SK-N-SH (cell line): ENCODE measurements around the gene ERAL1. TPM values are rescaled to one million over a fixed set of nuclear protein-coding genes. Genes with fewer than 3 reads are reported as not detected.
A peak's percentile ranks its signal among the peaks of the same experiment; 100 is the strongest.

Experiments
- CTCF ChIA-PET: fragments of 300-600, 350-600 bp; formaldehyde crosslinking; extraction: SDS; loops from one replicate; lab custom pipeline; 2021; lab: Yijun Ruan, JAX
- POLR2A ChIA-PET: fragments of 350-600 bp; sonication (Branson Sonifier 250); formaldehyde crosslinking; extraction: SDS; loops from one replicate; lab custom pipeline; 2020; ENCODE audit warnings: antibody characterized with exemption, inconsistent platforms; lab: Yijun Ruan, JAX
- DNase-seq: peaks from one replicate; pipeline ENCODE4 v3.0.0; 2012
- H2AFZ ChIP-seq: fragments of 200-600 bp; sonication (generic); 2 replicates; pipeline ENCODE4 v1.8.1; 2016; ENCODE audit warnings: antibody characterized with exemption, mild to moderate bottlenecking, low read depth
- H3F3A ChIP-seq: fragments of 200-600 bp; sonication (generic); replicated peaks from 2 replicates; pipeline ENCODE3; 2016; ENCODE audit warnings: antibody characterized with exemption, mild to moderate bottlenecking; ENCODE audit not compliant: insufficient read depth
- H3K27ac ChIP-seq, 2 experiments: fragments of 200-500 bp in 1 of 2; fragments of 200-600 bp in 1 of 2; sonication (Bioruptor generic) in 1 of 2; sonication (generic), shearing (Covaris generic) in 1 of 2; 2 replicates each; pipeline versions ENCODE4 v1.5.1 to v1.6.1; 2014 to 2016; ENCODE audit warnings: low read depth in 2 of 2, inconsistent platforms in 1 of 2, low read length in 1 of 2, mild to moderate bottlenecking in 1 of 2, mixed read lengths in 1 of 2
- H3K27me3 ChIP-seq: fragments of 200-600 bp; sonication (generic), shearing (Covaris generic); 2 replicates; pipeline ENCODE4 v1.6.1; 2016; ENCODE audit warnings: mixed run types; ENCODE audit not compliant: insufficient read depth
- H3K36me3 ChIP-seq, 2 experiments: fragments of 200-500 bp in 1 of 2; fragments of 200-600 bp in 1 of 2; sonication (Bioruptor generic) in 1 of 2; sonication (generic) in 1 of 2; replicated peaks in 1 of 2; 2 replicates each; pipeline versions ENCODE3 to v1.5.1; 2014 to 2016; ENCODE audit warnings: low read length in 1 of 2, mild to moderate bottlenecking in 1 of 2; ENCODE audit not compliant: insufficient read depth in 2 of 2, control insufficient read depth in 1 of 2
- H3K4me1 ChIP-seq, 2 experiments: fragments of 200-500 bp in 1 of 2; fragments of 200-600 bp in 1 of 2; sonication (Bioruptor generic) in 1 of 2; sonication (generic), shearing (Covaris generic) in 1 of 2; 2 replicates each; pipeline versions ENCODE4 v1.5.1 to v1.6.1; 2014 to 2016; ENCODE audit warnings: low read depth in 1 of 2, low read length in 1 of 2, mixed run types in 1 of 2; ENCODE audit not compliant: insufficient read depth in 2 of 2, control insufficient read depth in 1 of 2
- H3K4me2 ChIP-seq: fragments of 200-600 bp; sonication (generic), shearing (Covaris generic); 2 replicates; pipeline ENCODE4 v1.6.1; 2017; ENCODE audit warnings: mixed run types
- H3K4me3 ChIP-seq, 2 experiments: fragments of 200-500 bp in 1 of 2; fragments of 200-600 bp in 1 of 2; sonication (Bioruptor generic) in 1 of 2; sonication (generic), shearing (Covaris generic) in 1 of 2; 2 replicates each; pipeline versions ENCODE4 v1.5.1 to v1.8.1; 2014 to 2016; ENCODE audit warnings: low read depth in 2 of 2, inconsistent platforms in 1 of 2, low read length in 1 of 2, mild to moderate bottlenecking in 1 of 2, mixed read lengths in 1 of 2, moderate library complexity in 1 of 2
- H3K79me2 ChIP-seq: fragments of 200-600 bp; sonication (generic); 2 replicates; pipeline ENCODE4 v1.8.1; 2017; ENCODE audit warnings: mild to moderate bottlenecking; ENCODE audit not compliant: insufficient read depth
- H3K9ac ChIP-seq: fragments of 200-600 bp; sonication (generic); 2 replicates; pipeline ENCODE4 v1.6.1; 2017; ENCODE audit warnings: mixed run types
- H3K9me2 ChIP-seq: fragments of 200-600 bp; sonication (generic); 2 replicates; pipeline ENCODE4 v1.6.1; 2017; ENCODE audit warnings: mixed run types
- H3K9me3 ChIP-seq: fragments of 200-600 bp; sonication (generic); 2 replicates; pipeline ENCODE4 v1.6.1; 2017; ENCODE audit warnings: mixed run types, mild to moderate bottlenecking, moderate library complexity
- H4K20me1 ChIP-seq: fragments of 200-600 bp; sonication (generic); 2 replicates; pipeline ENCODE4 v1.6.1; 2017; ENCODE audit warnings: mild to moderate bottlenecking, mixed run types; ENCODE audit not compliant: insufficient read depth
- CHD2 ChIP-seq: fragments of 150-350 bp; IDR thresholded peaks from 2 replicates; pipeline ENCODE4 v1.6.1; 2018; ENCODE audit warnings: low read length; ENCODE audit not compliant: partially characterized antibody
- EP300 ChIP-seq, 2 experiments: IDR thresholded peaks; 2 replicates each; pipeline versions ENCODE4 v1.4.0 to v1.6.1; 2012; ENCODE audit warnings: borderline replicate concordance in 1 of 2, low read depth in 1 of 2, low read length in 1 of 2
- EZH2phosphoT487 ChIP-seq: fragments of 200-600 bp; sonication (generic); IDR thresholded peaks from 2 replicates; pipeline ENCODE4 v1.6.1; 2017; ENCODE audit warnings: low read depth, mixed run types, mild to moderate bottlenecking, antibody characterized with exemption, moderate library complexity, borderline replicate concordance
- FOSL2 ChIP-seq: IDR thresholded peaks from 2 replicates; pipeline ENCODE4 v1.4.0; 2012; ENCODE audit warnings: low read depth, mild to moderate bottlenecking, moderate library complexity, borderline replicate concordance
- GABPA ChIP-seq: IDR thresholded peaks from 2 replicates; pipeline ENCODE4 v1.4.0; 2012; ENCODE audit warnings: low read depth, mild to moderate bottlenecking
- JUND ChIP-seq: IDR thresholded peaks from 2 replicates; pipeline ENCODE4 v1.4.0; 2012
- NFIC ChIP-seq: IDR thresholded peaks from 2 replicates; pipeline ENCODE4 v1.4.0; 2012; ENCODE audit warnings: borderline replicate concordance
- NRF1 ChIP-seq: IDR thresholded peaks from 2 replicates; pipeline ENCODE4 v1.6.1; 2012; ENCODE audit warnings: low read depth, mild to moderate bottlenecking, low read length
- POLR2AphosphoS5 ChIP-seq: IDR thresholded peaks from 2 replicates; pipeline ENCODE4 v1.6.1; 2012; ENCODE audit warnings: low read depth, low read length
- RAD21 ChIP-seq: IDR thresholded peaks from 2 replicates; pipeline ENCODE4 v1.6.1; 2012; ENCODE audit warnings: mild to moderate bottlenecking, low read length
- RCOR1 ChIP-seq: fragments of 150-350 bp; IDR thresholded peaks from 2 replicates; pipeline ENCODE4 v1.6.1; 2017; ENCODE audit warnings: antibody characterized with exemption, low read length
- REST ChIP-seq: IDR thresholded peaks from 2 replicates; pipeline ENCODE4 v1.6.1; 2012; ENCODE audit warnings: mild to moderate bottlenecking, low read depth, low read length, moderate library complexity
- SMC3 ChIP-seq: IDR thresholded peaks from 2 replicates; pipeline ENCODE4 v1.6.1; 2012; ENCODE audit warnings: low read depth, low read length, improper control_type of control experiment
- TAF1 ChIP-seq: IDR thresholded peaks from 2 replicates; pipeline ENCODE4 v1.6.1; 2012; ENCODE audit warnings: low read depth, mild to moderate bottlenecking, low read length, moderate library complexity, borderline replicate concordance
- TEAD4 ChIP-seq: IDR thresholded peaks from 2 replicates; pipeline ENCODE4 v1.4.0; 2012; ENCODE audit warnings: mild to moderate bottlenecking, borderline replicate concordance; ENCODE audit not compliant: insufficient read depth
- USF2 ChIP-seq: fragments of 150-350 bp; IDR thresholded peaks from 2 replicates; pipeline ENCODE4 v1.6.1; 2017; ENCODE audit warnings: antibody characterized with exemption, low read length, low read depth, borderline replicate concordance
- YY1 ChIP-seq: IDR thresholded peaks from 2 replicates; pipeline ENCODE4 v1.4.0; 2012; ENCODE audit warnings: low read depth, mild to moderate bottlenecking
- ZBTB33 ChIP-seq: IDR thresholded peaks from 2 replicates; pipeline ENCODE4 v1.4.0; 2012; ENCODE audit warnings: low read depth, borderline replicate concordance
- whole genome bisulfite sequencing: methylation state at CpG from one replicate; pipeline ENCODE4 v1.1.6; 2017; ENCODE audit warnings: low lambda C conversion rate; 5-methylcytosine and 5-hydroxymethylcytosine counted together
- polyA plus RNA-seq, 3 experiments: library from polyadenylated mRNA; depleted of rRNA; stranded (reverse); fragments of >200 nt; gene quantifications; 2 replicates each; pipeline ENCODE4 v1.2.3, GENCODE V29; 2012

The ERAL1 gene
- polyA plus RNA-seq, 1 of the 3 experiments (the other 2 are of a cell fraction): 57.3 TPM

- Histone ChIP-seq H4K20me1 (peaks cover 13% of the 10 kb centered on the region; the same call in 1 of the 2 replicates), H3K36me3 (peaks cover 57 to 76% of the 10 kb centered on the region in 2 experiments), H3K27me3 (no peaks in the 10 kb centered on the region), H2AFZ (no peak overlapping the region), H3K4me1 (no peaks in the 10 kb centered on the region; a peak in 1 of 4 replicates), H3K79me2 (no peaks in the 10 kb centered on the region), H3K4me3 (no peak overlapping the region), H3F3A (peaks cover 43% of the 10 kb centered on the region), H3K27ac (peak overlapping the region in 1 of 2 experiments; percentile 51; a peak in 1 of 4 replicates), H3K9me3 (no peaks in the 10 kb centered on the region), H3K4me2 (peak overlapping the region; percentile 11; the same call in 1 of the 2 replicates), H3K9ac (no peak overlapping the region), H3K9me2 (no peaks in the 10 kb centered on the region)
- DNase-seq: no peak
- peak; percentile 59 for TF ChIP-seq JUND
- peak; percentile 46 for TF ChIP-seq NFIC
- peak; percentile 67; the same call in 1 of the 2 replicates for TF ChIP-seq FOSL2
- no peak for TF ChIP-seq EP300 (IDR thresholded peaks at IDR 0.05; ENCODE audit: borderline replicate concordance in 1 of 2, low read depth in 1 of 2, low read length in 1 of 2)
- TF ChIP-seq TEAD4: no peak
- no peak for TF ChIP-seq REST
- no peak for TF ChIP-seq EZH2phosphoT487
- no peak for TF ChIP-seq ZBTB33
- WGBS: 55% methylated on average over 6 of the region's 6 CpGs
- CTCF ChIA-PET: interaction anchor here (0.9 to 8.8 kb wide), 8 partner anchors 8 to 182 kb away, joined by 3 to 63 read pairs (median 5); partner anchors contain the start of gene FLOT2
- POLR2A ChIA-PET: interaction anchor here (0.5 to 1.7 kb wide), 2 partner anchors 11 to 145 kb away, joined by 3 to 7 read pairs; partner anchors contain the start of gene FLOT2
Measured at GRCh38 chr17:28908640-28909167, 53.9 kb downstream of the ERAL1 start.

- H3K4me3 ChIP-seq: no peak overlapping the region
- H3K36me3 ChIP-seq: peaks cover 70 to 89% of the 10 kb centered on the region in 2 experiments
- H4K20me1 ChIP-seq: peaks cover 13% of the 10 kb centered on the region; the same call in 1 of the 2 replicates
- no peaks in the 10 kb centered on the region for H3K27me3 ChIP-seq
- H3K9me2 ChIP-seq: no peaks in the 10 kb centered on the region
- no peak overlapping the region for H3K27ac ChIP-seq
- ChIA-PET CTCF (interaction anchor here (1.5 to 8.8 kb wide), 5 partner anchors 8 to 206 kb away, joined by 3 to 63 read pairs (median 13); partner anchors contain the start of genes DHRS13 and NEK8), POLR2A (no interaction called here)
- no peaks in the 10 kb centered on the region for H3K9me3 ChIP-seq
- no peak for DNase-seq
- no peak overlapping the region for H3K4me2 ChIP-seq
- H3K79me2 ChIP-seq: peaks cover 4% of the 10 kb centered on the region; the same call in 1 of the 2 replicates
- WGBS: 100% methylated on average over 1 of the region's 1 CpG
- no peaks in the 10 kb centered on the region; a peak in 1 of 4 replicates for H3K4me1 ChIP-seq
- no peak overlapping the region for H3K9ac ChIP-seq
- H2AFZ ChIP-seq: no peak overlapping the region
- peaks cover 29% of the 10 kb centered on the region for H3F3A ChIP-seq
- TF ChIP-seq GABPA (no peak), SMC3 (no peak), YY1 (no peak), NRF1 (no peak), CHD2 (no peak), ZBTB33 (no peak), USF2 (no peak), POLR2AphosphoS5 (no peak), RCOR1 (no peak), RAD21 (no peak), TAF1 (no peak)
Measured at GRCh38 chr17:28910534-28910933, 55.7 kb downstream of the ERAL1 start.
